Activated CD4-positive, alpha-beta T cell treated with anti-CD3 and anti-CD28 coated beads, Interleukin-2, amount 10 ng/mL, durations not matched to agents 24 days and 14 days (primary cell): ENCODE results near the gene BAHD1. TPM values are rescaled to one million over a fixed set of nuclear protein-coding genes. Genes with fewer than 3 reads are reported as not detected.

Experiments used
- DNase-seq: peaks from one replicate; pipeline ENCODE4 v3.0.0; 2022
- H3K27ac Mint-ChIP-seq: one replicate; pipeline ENCODE4 v1.8.0; 2022; ENCODE audit warnings: mild to moderate bottlenecking, mixed read lengths
- H3K27me3 Mint-ChIP-seq: one replicate; pipeline ENCODE4 v1.8.0; 2022; ENCODE audit warnings: mixed read lengths
- H3K36me3 Mint-ChIP-seq: one replicate; pipeline ENCODE4 v1.8.0; 2022; ENCODE audit warnings: low read depth, mild to moderate bottlenecking, mixed read lengths
- H3K4me1 Mint-ChIP-seq: one replicate; pipeline ENCODE4 v1.8.0; 2021; ENCODE audit warnings: mixed read lengths
- H3K4me3 Mint-ChIP-seq: one replicate; pipeline ENCODE4 v1.8.0; 2022; ENCODE audit warnings: mild to moderate bottlenecking, moderate library complexity, mixed read lengths
- H3K9me3 Mint-ChIP-seq: one replicate; pipeline ENCODE4 v1.8.0; 2021; ENCODE audit warnings: mixed read lengths
- intact Hi-C: fragments of 100-400 bp; cut with micrococcal nuclease; formaldehyde crosslinking; loops from one replicate; pipeline ENCODE4 v1.15.1; 2023
- total RNA-seq: library from RNA; stranded (reverse); gene quantifications from 2 replicates; pipeline ENCODE4 v1.2.3, GENCODE V29; 2022

The BAHD1 gene
- 23.9 and 26.2 TPM in 2 replicates for total RNA-seq

DNA sequence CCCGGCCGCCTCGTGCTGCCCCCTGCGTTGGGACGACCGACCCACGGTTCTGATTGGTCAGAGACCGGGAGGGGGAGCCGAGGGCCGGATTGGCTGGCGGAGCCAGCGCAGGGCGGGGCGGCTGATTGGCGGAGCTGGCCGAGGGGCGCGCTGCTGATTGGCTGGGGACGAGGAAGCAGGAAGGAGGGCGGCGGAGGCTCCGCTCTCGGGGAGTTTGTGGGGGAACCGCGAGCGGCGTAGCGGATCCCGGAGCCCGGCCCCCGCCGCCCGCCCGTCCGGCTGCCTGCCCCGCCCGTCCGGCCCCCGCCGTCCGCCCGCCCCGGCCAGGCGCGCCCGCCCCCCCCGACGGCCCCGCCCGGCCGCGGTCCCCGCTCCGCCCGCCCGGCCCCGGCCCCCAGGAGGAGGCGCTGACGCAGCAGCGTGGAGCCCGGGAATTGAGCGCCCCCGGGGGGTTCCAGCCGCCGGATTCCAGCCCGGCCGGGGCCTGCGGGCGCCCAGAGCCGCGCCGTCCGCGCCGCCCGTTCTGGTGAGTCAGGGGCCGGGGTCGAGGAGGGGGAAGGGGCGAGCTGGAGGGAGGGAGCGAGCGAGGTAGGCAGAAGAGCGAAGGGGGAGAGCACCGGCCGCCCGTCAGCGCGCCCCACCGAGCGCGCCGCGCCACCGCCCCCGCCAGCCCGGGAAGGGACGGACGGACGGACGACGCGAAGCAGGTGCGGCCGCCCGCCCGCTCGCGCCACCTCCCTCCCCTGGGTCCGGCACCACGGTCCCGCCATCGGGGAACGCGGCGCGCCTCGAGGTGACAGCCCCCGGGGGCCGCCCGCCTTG is at the start of gene BAHD1:
Gene BAHD1, plus strand, starts transcription at position 211 of the 822 bp plus-strand sequence. CDS start 17,512 bp downstream, outside the sequence.
- H3K27me3 Mint-ChIP-seq = peaks cover 56% of the 10 kb centered on the region
- peaks cover 19% of the 10 kb centered on the region for H3K36me3 Mint-ChIP-seq
- H3K27ac Mint-ChIP-seq = peak within 1 kb of the TSS; percentile 87
- no peaks in the 10 kb centered on the region for H3K9me3 Mint-ChIP-seq
- intact Hi-C loops = loop anchor here (5.0 kb wide), 2 partner anchors 34 to 126 kb away; partner anchors contain the start of genes CCDC32, IVD and RPUSD2
- peak within 1 kb of the TSS; percentile 97 for H3K4me3 Mint-ChIP-seq
- DNase-seq = peak; percentile 99
- peaks cover 42% of the 10 kb centered on the region for H3K4me1 Mint-ChIP-seq

DNA sequence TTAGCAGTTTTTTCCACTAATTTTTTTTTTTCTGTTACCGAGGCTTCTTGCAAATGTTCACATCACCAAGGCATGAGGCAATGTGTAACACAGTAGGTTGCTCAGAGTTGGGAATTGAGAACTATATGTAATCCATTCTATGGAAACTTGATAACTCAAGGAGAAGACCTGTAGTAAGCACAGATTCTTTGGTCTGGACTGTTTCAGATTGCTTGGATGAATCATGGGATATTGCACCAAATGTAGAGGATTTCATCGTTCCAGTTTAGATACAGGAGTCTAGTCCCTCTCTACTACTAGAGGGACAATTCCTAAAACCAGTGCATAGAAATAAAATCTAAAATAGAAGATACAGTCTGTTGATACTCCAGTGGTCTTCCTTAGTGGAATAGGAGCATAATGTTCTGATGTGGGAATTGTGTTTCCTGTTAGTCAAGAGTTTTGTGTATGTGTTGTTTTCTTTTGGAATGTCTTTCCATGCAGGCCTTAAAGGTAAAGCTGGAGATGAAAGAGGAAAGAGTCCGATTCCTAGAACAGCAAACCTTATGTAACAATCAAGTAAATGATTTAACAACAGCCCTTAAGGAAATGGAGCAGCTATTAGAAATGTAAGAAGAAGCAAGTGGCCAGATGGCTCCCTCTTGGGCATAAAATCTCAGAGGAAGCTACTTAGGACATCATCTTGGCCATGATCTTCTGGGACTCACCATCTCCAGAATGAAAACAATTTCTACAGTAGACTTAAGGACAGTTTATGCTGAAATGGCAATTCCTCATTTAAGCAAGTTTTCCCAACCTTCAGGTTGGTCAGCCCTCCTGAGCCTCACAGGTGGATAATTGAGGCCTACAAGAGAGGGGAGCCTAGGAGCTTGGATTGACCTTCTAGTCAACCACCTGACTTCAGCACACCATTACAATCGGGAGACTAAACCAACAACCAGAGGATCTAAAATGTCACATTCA is 47.5 kb upstream of the BAHD1 start:
- H3K27ac Mint-ChIP-seq = no peak overlapping the region
- H3K27me3 Mint-ChIP-seq = no peaks in the 10 kb centered on the region
- no peaks in the 10 kb centered on the region for H3K9me3 Mint-ChIP-seq
- intact Hi-C loops = no loop called here
- DNase-seq = no peak
- peaks cover 12% of the 10 kb centered on the region for H3K4me1 Mint-ChIP-seq
- H3K4me3 Mint-ChIP-seq = no peak overlapping the region
- H3K36me3 Mint-ChIP-seq = peaks cover 52% of the 10 kb centered on the region

DNA sequence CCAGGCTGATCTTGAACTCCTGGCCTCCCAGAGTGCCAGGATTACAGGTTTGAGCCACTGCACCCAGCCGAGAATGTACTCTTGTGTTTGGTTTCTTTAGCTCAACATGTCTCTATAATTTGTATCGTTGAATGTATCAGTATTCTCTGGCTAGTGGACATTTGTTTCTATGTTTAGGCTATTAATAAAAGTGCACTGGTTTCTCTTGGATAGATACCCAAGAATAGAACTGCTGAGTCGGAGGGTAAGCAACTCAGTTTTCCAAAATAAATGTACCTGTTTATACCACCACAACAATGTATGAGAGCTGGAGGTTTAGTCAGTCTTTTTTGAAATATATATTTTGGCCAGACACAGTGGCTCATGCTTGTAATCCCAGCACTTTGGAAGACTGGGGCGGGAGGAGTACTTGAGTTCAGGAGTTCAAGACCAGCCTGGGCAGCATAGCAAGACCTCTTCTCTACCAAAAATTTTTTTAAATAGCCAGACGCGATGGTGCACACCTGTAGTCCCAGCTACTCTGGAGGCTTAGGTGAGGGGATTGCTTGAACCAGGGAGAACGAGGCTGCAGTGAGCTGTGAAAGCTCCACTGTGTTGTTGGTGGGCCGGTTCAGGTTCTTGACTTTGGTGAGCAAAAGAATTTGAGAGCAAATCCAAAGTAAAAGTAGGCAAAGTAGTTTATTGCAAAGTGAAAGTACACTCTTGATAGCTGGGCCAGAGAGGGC is 42.9 kb upstream of the BAHD1 start:
- Mint-ChIP-seq H3K4me1 (peaks cover 21% of the 10 kb centered on the region), H3K27me3 (no peaks in the 10 kb centered on the region), H3K36me3 (peaks cover 26% of the 10 kb centered on the region), H3K27ac (peak overlapping the region; percentile 72), H3K9me3 (no peaks in the 10 kb centered on the region), H3K4me3 (peak overlapping the region; percentile 63)
- intact Hi-C loops = no loop called here
- DNase-seq = no peak

DNA sequence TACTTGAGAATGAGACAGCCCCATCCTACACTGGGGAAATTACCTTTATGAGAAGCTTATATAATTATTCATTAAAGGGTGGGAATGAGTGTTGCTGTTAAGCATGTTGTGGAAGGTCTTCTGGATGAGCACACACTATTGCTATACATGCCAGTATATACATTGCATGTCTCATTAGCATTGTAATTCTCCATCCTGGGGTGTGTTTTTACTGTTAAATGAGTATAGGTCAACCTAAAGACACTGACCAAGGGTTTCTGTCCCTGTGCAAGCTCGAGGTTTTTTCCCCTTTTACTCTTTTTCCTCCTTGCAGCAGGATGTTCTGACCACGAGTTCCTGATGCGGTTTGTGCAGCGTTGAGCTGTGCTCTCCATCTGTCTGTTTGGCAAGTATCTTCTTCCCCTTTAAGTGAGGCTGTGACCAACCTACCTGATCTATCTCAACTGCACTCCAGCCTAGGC is 42.3 kb upstream of the BAHD1 start:
- H3K27me3 Mint-ChIP-seq = no peaks in the 10 kb centered on the region
- H3K27ac Mint-ChIP-seq = peak overlapping the region; percentile 72
- H3K9me3 Mint-ChIP-seq = no peaks in the 10 kb centered on the region
- DNase-seq = peak; percentile 76
- intact Hi-C loops = no loop called here
- peak overlapping the region; percentile 63 for H3K4me3 Mint-ChIP-seq
- H3K4me1 Mint-ChIP-seq = peaks cover 21% of the 10 kb centered on the region
- H3K36me3 Mint-ChIP-seq = peaks cover 22% of the 10 kb centered on the region

DNA sequence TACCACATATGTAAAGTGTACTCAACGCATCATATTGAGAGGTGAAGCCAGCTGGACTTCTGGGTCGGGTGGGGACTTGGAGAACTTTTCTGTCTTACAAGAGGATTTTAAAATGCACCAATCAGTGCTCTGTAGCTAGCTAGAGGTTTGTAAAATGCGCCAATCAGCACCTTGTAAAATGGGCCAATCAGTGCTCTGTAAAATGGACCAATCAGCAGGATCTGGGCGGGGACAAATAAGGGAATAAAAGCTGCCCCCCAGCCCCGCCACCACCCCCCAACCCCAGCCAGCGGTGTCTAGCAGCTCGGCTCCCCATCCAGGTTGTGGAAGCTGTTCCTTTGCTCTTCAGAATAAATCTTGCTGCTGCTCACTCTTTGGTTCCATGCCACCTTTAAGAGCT is 41.4 kb upstream of the BAHD1 start:
- intact Hi-C loops = no loop called here
- H3K27me3 Mint-ChIP-seq = no peaks in the 10 kb centered on the region

DNA sequence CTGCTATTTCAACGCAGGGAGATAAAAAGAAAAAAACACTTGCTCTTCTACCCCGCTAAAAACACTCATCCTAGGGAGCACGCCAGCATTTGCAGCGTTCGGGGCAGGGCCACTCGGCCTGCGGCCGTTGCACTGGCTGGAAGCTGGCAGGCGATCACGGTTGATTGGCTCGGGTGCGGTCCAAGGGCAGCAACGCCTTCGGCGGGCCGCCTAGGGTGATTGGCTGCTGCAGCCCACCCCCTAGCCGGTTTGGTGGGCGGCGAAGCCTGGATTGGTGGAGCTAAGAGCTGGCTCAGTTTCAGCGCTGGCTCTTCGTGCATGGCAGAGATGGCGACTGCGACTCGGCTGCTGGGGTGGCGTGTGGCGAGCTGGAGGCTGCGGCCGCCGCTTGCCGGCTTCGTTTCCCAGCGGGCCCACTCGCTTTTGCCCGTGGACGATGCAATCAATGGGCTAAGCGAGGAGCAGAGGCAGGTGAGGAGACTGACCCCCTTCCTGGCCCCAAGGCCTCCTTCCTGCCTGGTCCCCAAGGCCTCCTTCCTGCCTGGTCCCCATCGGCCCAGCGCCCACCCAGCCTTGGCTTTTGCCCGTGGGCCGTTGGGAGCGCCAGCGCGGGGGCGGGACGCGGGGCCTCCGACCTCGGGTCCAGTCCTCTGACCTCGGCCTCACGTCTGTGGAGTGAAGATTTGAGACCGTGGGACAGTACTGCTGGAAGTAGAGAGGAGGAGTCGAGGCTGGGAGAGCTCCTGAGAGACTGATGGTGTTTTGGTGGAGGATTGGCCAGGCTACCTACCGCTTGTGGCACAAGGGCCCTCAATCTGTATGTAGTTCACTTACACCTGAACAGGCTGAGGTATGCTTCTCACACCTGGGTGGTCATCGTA is 35.0 kb upstream of the BAHD1 start, which contains the start of gene IVD:
Gene IVD, plus strand, starts transcription at position 295 of the 881 bp plus-strand sequence. Its CDS starts 33 bp downstream, at position 328.
- DNase-seq = peak; percentile 94
- peak within 1 kb of the TSS; percentile 77 for H3K27ac Mint-ChIP-seq
- no peaks in the 10 kb centered on the region for H3K9me3 Mint-ChIP-seq
- peaks cover 20% of the 10 kb centered on the region for H3K36me3 Mint-ChIP-seq
- peak within 1 kb of the TSS; percentile 82 for H3K4me3 Mint-ChIP-seq
- intact Hi-C loops = loop anchor here (2.0 to 5.0 kb wide), 2 partner anchors 23 to 37 kb away; partner anchors contain the start of genes BAHD1 and KNSTRN
- no peaks in the 10 kb centered on the region for H3K27me3 Mint-ChIP-seq
- H3K4me1 Mint-ChIP-seq = peaks cover 41% of the 10 kb centered on the region

More for the DNA sequence above, 41.4 kb upstream of the BAHD1 start:
- H3K4me3 Mint-ChIP-seq = no peak overlapping the region
- DNase-seq = no peak
- H3K36me3 Mint-ChIP-seq = peaks cover 17% of the 10 kb centered on the region
- no peaks in the 10 kb centered on the region for H3K9me3 Mint-ChIP-seq
- H3K27ac Mint-ChIP-seq = no peak overlapping the region
- peaks cover 27% of the 10 kb centered on the region for H3K4me1 Mint-ChIP-seq

DNA sequence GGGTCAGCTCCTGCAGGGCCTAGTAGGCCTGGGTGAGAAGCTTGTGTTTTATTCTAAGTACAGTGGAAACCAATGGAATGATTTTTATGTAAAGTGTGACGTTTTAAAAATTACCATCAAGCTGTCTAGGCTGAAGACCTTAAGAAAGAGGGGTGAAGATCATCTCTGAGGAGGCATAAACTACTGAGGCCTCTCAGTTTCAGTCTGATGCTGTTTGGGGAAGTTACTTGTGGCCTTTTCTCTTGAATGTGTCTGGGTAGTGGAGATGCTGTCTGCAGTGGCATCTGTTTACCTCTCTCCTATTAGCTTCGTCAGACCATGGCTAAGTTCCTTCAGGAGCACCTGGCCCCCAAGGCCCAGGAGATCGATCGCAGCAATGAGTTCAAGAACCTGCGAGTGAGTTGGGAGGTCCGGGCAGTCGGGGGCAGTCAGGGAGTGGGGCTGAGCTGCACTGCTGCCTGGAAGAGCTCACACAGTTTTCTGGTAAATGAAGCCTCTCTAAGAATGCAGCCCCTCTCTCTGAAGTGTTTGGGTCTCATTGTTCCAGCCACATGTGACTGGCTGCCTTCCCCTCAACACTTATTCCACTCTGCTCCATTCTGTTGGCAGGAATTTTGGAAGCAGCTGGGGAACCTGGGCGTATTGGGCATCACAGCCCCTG is 33.3 kb upstream of the BAHD1 start:
- Mint-ChIP-seq H3K27ac (peak overlapping the region; percentile 31), H3K9me3 (no peaks in the 10 kb centered on the region), H3K36me3 (peaks cover 33% of the 10 kb centered on the region), H3K4me1 (peaks cover 43% of the 10 kb centered on the region), H3K4me3 (peak overlapping the region; percentile 41), H3K27me3 (no peaks in the 10 kb centered on the region)
- intact Hi-C loops = loop anchor here (5.0 kb wide), 1 partner anchor 35 kb away; the partner anchor contains the start of gene BAHD1
- DNase-seq = peak; percentile 56

DNA sequence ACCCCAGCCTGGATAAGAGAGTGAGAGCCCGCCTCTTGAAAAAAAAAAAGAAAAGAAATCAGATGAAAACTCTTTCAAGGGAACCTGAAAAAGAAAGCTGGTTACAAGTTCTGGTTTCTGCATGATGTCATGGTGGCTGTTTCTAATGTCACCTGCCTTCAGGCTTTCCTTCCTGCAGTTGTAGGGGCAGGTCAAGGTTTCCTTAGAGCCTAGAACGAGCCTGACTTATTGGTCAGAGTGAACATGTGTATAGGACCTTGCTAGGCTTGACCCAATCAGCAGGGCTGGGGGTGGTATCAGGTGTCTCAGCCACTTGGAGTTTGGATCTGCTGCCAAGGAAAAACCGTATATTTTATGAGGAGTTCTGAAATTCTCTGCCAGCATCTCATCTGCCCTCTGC is 31.4 kb upstream of the BAHD1 start:
- peak; percentile 68 for DNase-seq
- no peak overlapping the region for H3K27ac Mint-ChIP-seq
- intact Hi-C loops = loop anchor here (5.0 kb wide), 1 partner anchor 33 kb away; the partner anchor contains the start of gene BAHD1
- H3K27me3 Mint-ChIP-seq = no peaks in the 10 kb centered on the region
- no peaks in the 10 kb centered on the region for H3K9me3 Mint-ChIP-seq
- H3K4me1 Mint-ChIP-seq = peaks cover 38% of the 10 kb centered on the region
- H3K4me3 Mint-ChIP-seq = no peak overlapping the region
- peaks cover 34% of the 10 kb centered on the region for H3K36me3 Mint-ChIP-seq

DNA sequence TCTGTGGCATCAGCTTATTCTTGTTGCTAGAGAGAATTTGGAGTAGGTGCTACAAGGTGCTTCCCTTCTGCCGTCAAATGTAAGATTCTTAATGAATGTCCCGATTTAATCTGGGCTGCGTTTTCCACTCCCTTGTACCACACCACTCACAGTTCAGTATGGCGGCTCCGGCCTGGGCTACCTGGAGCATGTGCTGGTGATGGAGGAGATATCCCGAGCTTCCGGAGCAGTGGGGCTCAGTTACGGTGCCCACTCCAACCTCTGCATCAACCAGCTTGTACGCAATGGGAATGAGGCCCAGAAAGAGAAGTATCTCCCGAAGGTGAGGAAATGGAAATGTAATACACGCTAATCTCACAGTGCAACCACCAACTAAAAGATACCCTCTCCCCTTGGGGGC is 30.3 kb upstream of the BAHD1 start:
- H3K4me3 Mint-ChIP-seq = no peak overlapping the region
- intact Hi-C loops = no loop called here
- H3K4me1 Mint-ChIP-seq = peaks cover 29% of the 10 kb centered on the region
- H3K36me3 Mint-ChIP-seq = peaks cover 39% of the 10 kb centered on the region
- DNase-seq = no peak
- H3K27me3 Mint-ChIP-seq = no peaks in the 10 kb centered on the region
- H3K9me3 Mint-ChIP-seq = no peaks in the 10 kb centered on the region
- H3K27ac Mint-ChIP-seq = no peak overlapping the region

DNA sequence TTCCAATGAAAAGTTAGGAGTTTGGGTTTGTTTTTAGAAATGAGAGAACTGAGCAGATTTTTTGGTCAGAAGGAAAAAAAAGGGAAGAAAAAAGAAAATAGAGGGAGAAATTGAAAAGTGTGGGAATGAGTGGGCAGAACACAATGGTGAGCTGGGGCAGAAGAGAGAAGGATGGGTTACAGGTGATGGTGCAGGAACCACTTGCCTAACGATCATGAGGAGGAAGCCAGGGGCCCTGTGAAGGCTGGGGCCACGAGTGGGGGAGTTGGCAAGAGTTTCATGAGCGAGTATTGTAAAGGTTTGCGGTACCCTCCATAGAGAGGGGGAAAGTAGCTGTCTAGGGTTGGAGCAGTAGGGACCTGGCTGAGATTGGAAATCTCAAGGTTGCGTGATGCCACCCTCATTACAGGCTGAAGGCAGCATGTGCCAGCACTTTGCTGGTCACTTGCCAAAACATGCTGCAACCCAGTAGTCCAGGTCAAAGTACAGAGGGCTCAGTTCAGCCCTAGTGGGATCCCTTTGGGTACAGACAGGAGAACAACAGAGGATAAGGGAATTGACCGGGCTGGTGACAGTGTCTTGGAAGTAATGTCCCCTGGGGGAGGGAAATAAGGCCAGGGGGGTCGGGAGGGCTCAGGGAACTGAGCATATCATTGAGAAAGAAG is 28.5 kb upstream of the BAHD1 start:
- Mint-ChIP-seq H3K27ac (no peak overlapping the region), H3K4me3 (no peak overlapping the region), H3K27me3 (no peaks in the 10 kb centered on the region), H3K9me3 (no peaks in the 10 kb centered on the region), H3K36me3 (peaks cover 43% of the 10 kb centered on the region), H3K4me1 (peaks cover 22% of the 10 kb centered on the region)
- DNase-seq = no peak
- intact Hi-C loops = no loop called here

DNA sequence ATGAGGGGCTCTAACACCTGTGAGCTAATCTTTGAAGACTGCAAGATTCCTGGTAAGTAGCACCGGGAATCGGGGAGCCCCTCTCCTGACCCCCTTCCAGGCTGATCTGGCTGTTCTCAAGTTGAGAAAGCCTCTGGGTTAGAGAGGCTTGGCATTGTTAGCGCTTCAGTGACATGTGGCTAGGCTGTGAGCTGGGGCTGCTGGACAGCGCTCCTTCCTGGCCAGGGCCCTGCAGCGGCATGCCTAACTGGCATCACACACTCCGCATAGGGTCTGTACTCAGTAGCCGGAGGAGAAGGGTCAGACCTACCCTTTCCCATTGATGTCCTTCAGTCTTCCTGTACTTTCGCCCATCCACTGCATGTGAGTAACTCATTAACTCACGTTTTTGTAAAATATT is 27.7 kb upstream of the BAHD1 start:
- DNase-seq = no peak
- Mint-ChIP-seq H3K27ac (no peak overlapping the region), H3K4me1 (peaks cover 15% of the 10 kb centered on the region), H3K36me3 (peaks cover 39% of the 10 kb centered on the region), H3K9me3 (no peaks in the 10 kb centered on the region), H3K27me3 (no peaks in the 10 kb centered on the region), H3K4me3 (no peak overlapping the region)
- intact Hi-C loops = no loop called here
